ENCODE data around the gene PTPRZ1.
A peak's percentile ranks its signal among the peaks of the same experiment; 100 is the strongest.

Gene PTPRZ1

DNA sequence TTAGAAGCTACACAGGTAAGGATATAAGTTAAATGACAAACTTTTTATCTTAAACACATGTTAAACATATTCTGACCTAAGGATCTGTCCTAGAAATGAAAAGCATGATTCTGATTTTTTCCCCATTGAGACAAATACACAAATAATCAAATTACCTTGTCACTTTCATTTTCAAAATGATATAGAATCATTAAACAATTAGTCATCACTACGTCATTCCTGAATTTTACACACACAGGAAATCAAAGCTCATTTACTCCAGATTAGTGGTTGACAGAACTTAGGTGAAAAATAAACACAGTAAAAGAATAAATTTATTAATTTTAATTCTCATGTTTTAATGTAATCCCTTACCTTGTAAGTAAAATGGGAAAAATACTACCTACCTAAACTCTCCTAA, 182.1 kb downstream of the PTPRZ1 start:
- DNase-seq (ENCODE audit: low read depth): no peak

DNA sequence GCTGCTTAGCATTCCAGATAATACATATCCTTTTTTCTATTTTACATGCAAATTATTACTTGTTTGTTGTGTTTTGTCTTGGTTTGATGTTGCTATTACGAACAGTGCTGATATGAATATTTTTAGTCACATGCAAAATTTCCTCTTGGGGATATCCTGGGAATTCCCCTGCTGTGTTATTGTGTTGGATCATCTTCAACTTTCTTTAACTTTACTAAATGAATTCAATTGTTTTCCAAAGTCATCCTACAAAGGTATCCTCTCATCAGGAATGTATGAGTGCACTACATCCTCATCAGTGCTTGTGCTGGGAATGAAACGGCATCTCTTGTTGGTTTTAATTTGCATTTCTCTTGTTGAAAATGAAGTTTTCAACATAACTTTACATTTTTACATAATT, 184.0 kb downstream of the PTPRZ1 start:
- no peak for DNase-seq (ENCODE audit: low read depth)

DNA sequence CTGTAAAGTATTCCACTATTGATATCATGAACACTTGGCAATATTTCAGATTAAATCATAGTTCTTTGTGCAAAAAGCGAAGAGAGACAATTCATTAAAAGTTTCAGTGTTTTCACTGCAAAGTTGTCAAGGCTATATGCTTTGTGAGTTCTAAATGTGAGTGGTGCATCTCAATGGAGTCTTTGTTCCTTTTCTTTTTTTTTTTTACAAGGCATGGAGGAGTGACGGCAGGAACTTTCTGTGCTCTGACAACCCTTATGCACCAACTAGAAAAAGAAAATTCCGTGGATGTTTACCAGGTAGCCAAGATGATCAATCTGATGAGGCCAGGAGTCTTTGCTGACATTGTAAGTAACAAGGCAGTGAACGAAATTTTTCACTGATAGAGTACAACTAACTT, 186.6 kb downstream of the PTPRZ1 start:
- no peak for DNase-seq (ENCODE audit: low read depth)

DNA sequence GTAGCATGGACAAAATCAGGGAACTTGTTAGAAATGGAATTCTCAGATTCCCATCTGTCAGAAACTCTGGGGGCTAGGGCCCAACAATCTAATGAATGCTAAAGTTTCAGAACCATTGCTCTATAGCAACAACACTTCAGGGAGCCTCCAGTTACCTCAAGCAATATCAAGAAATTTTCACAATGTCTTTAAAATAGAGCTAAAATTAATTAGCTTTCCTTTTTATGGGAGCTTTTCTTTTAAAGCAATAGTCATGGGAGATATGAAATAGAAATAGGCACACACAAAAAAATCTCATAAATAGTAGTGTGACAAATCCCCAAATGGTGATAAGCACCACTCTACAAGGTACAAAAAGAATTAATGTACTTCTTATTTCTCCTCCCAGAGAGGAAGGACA, 190.2 kb downstream of the PTPRZ1 start:
- no peak for DNase-seq (ENCODE audit: low read depth)

DNA sequence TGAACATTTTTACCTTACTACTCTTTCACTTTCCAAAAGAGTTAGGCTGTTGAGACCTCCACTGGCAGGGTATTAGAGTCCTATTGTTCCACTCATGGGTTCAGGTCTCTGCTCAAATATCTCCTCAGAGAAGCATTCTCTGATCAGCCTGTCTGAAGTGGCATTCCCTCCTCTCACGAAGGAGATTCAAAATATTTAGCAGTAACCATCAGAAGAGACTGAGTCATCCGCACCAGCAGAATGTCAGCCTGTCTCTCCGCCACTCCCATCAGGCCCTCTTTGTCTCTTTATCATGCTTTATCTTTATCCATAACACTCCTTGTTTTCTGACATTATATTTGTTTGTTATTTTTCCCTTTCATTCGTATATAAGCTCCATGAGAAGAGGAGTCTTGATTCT, 192.0 kb downstream of the PTPRZ1 start:
- no peak for DNase-seq (ENCODE audit: low read depth)

DNA sequence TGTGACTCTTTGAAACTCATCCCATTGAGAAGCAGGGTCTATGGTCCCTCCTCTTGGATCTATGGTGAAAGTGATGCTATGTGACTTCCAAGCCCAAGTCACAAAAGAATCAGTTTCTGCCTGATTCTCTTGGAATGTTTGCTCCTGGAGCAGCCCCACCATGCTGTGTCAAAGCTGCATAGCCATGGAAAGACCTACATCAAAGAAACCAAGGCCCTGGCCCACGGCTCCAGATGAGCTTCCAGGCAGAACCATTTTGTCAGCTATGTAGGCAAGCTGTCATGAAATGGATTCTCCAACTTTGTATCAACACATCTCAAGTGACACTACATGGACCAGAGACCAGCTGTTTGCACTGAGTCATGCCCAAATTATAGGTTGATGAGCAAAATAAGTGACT, 194.1 kb downstream of the PTPRZ1 start:
- no peak for DNase-seq (ENCODE audit: low read depth)

DNA sequence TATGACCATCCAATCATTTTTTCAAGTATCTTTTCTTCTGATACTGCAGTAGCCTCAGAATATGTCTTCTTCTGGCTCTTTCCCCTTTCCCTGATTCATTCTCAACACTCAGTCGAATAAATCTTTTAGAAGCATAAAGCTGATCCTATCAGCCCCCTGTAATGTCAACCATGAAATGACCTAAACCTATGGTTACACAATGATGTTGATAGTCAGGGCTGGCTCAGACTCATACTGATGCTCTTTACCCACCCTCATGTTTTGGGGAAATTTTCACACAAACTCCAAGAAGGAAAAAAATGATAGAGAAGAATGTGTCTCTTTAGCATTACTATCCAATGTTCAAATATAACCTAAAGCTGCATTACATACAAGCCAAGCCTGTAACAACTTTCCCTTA, 195.1 kb downstream of the PTPRZ1 start:
- no peak for DNase-seq (ENCODE audit: low read depth)

DNA sequence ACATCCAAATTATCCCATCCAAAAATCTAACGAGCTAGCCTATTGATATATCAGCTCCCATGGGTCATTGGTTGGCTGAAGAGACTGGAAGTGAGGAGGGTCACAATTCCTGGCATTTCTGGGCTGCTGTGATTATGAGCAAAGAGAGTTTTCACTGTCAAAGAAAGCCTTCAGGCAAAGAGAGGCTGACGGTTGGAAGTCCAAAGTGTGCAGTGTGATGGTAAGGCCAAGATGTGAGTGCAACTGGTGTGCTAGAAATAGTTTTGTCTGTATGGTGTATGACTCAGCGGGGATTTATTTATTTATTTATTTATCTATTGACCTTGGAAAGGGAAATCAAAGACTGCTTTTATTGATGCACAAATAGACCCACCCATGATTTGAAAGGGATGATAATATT, 196.0 kb downstream of the PTPRZ1 start:
- no peak for DNase-seq (ENCODE audit: low read depth)

DNA sequence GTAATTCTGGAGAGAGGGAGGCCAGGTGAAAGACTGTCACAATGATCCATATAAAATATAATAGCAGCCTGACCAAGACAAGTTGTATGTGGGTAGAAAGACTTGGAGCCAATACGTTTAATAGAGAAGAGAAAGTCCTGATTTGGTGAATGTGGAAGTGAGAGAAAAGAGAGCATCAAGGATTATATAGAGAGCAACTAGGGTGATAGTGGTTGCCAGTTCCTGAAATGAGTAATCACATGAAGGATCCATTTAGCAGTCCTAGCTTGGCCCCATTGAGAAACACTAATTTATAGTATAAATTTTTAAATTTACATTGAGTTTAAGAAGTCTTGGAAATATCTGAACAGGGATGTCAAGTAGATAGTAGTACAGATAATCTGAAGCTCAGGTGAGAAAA, 197.1 kb downstream of the PTPRZ1 start:
- DNase-seq (ENCODE audit: low read depth): no peak

DNA sequence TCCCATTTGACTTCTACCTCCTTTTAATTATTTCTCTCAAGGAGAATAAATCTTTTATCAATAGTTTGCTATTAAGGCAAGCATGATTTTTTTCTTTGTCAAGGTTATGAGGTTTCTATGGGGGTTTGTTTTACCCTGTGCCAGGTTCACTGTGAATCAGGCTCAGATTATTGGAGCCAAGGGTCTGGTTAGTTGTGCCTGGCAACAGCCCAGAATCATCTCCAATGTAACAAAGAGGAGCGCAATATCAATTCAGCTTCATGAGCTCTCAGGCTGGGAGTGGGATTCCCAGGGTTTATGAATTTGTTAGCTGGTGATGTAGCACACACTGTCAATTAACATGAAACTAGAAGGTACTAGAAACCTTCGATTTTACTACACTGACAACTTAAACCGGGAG, 197.9 kb downstream of the PTPRZ1 start:
- no peak for DNase-seq (ENCODE audit: low read depth)

DNA sequence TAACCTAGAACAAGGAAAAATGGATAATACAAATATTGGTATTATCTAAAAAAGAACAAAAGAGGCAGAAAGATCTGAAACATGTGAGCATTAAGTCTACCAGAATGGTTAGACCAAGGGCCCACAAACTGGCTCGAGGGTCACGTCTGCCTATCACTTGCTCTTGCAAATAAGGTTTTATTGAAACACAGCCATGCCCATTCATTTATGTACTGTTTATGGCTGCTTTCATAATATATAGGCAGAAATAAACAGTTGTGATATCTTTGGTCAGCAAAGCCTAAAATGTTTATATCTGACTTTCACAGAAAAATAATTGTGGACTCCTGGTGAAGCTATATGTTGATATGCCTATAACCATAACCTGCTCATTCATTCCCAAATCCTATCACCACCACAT, 199.3 kb downstream of the PTPRZ1 start:
- no peak for DNase-seq (ENCODE audit: low read depth)

DNA sequence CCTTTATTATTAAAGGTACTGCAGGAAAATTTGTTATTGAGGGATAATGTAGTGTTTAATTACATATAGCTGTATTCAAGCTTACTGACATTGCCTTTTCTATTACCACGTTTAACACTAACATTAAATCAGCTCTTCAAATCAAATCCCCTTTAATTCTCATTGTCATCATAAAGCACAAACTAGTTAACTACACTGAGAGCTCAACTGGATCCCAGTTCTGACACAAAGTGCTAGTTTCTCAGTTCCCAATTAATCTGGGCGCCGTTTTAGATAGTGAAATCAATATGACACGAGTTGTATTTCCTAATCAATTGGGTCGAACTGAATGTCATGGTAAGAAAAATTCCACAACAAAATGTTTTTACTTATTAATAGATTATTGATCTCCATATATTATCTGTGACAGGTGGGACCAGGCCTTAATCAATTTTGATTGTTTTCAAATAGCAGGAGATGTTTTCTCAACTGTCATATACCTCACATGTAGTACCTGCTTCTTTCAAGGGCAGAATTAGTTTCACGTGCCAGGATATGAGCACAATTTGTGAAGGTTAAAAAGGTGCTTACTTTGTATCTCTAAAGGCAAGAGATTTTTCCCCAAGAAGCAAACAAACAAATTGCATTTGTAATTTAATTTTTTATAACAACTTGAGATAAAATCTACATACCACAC, 200.1 kb downstream of the PTPRZ1 start:
- no peak for DNase-seq (ENCODE audit: low read depth)

DNA sequence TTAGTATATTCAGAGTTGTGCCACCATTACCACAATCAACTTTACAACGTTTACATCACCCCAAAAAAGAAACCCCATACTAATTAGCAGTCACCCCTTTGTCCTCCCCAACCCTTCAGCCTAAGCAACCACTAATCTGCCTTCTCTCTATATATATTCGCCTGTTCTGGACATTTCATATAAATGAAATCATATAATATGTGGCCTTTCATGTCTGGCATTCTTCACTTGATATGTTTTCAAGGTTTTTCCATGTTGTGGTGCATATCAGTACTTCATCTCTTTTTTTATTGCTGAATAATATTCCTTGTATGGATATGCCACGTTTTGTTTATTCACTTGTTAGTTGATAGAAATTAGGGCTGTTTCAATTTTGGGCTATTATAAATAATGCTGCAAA, 200.7 kb downstream of the PTPRZ1 start:
- no peak for DNase-seq (ENCODE audit: low read depth)

DNA sequence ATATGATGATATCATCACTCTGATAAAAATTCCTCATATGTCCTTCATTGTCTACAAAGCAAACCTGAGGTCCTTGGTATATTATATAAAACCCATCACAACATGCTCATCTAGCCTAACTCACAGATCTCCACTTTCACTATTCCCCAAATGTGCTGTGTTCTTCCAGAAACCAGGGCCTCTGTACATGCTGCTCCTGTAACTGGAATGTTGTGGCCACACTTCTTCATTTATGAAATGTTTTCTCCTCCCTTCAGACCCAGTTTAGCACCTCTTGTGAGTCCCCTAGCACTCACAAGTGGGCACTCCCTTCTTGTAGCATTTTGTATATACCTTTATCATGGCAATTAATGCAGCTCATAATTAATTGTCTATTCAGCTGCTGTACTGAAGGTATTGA, 209.2 kb downstream of the PTPRZ1 start:
- no peak for DNase-seq (ENCODE audit: low read depth)

DNA sequence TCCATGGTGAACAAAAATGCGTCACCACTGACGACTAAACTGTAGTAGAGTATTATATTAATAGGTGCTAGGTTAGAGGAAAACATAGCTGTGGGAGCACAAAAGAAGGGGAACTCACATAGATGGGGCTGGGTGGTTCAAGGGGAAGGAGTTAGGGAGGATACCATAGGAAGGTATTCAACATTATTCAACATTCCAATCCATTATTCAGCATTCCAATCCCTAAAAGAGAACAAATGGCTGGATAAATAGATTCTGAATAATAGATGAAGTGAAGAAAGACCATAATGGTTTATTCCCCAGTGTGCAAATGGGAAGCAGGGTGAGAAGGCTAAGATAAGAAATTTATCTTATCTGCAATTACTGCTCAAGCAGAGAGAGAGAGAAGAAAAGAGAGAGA, 209.7 kb downstream of the PTPRZ1 start:
- DNase-seq (ENCODE audit: low read depth): no peak

DNA sequence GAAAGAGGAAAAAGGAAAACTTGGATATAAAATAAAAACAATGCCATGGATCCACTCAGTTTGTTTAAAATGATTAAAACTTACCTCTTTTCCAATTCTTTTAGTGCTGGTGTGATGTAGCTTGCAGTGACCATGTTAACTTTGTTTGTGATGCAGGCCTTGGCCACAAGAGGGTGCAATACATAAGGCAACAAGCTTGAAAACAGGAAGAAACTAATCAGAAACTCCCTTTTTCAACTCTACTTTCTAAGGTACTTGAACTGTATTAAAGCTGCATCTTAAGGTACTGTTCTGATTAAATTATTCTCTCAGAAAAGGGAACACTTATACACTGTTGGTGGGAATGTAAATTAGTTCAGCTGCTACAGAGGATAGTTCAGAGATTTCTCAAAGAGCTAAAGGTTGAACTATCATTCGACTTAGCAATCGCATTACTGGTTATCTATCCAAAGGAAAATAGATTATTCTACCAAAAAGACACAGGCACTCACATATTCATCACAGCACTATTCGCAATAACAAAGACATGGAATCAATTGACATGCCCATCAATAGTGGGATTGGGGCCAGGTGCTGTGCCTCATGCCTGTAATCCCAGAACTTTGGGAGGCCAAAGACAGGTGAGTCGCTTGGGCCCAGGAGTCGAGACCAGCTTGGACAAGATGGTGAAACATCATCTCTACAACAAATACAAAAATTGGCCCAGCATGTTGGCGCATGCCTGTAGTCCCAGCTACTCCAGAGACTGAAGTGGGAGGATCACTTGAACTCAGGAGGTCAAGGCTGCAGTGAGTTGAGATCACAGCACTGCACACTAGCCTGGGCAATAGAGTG, 220.2 kb downstream of the PTPRZ1 start:
- peak; percentile 54 for DNase-seq (ENCODE audit: low read depth)

DNA sequence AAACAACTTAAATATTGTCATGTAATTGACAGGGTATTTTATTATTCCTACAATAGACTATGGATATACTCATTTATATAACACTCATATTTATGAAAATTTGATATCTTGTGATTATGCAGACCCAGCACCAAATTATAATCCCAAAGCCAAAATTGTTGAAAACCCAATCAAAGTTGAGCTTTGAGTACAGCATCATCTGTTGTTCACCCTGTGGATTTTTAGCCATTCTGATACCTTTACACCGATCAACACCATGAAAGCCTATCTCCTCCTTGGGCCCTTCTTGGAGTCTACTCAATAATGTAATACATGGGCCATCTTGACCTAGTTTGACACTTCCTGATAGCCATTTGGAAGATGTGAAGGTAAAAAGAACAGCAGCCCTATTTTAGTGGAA, 221.6 kb downstream of the PTPRZ1 start:
- DNase-seq (ENCODE audit: low read depth): no peak

DNA sequence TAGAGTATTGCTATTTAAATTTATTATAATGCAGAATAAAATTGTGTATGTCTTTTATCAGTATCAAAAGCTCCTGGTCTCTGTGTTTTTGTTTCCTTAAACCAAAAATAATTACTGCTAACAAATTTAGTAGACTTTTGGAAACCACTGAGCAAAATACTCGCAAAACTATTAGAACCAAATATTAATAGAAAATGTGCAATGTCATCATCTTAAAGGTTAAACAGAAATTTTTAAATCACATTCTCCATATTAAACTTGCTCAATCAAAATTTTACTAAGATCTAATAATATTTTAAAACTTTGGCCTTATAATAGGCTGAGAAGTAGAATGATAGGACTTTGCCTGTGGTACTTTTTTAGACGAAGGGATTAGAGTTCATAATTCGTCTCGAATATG, 222.7 kb downstream of the PTPRZ1 start:
- no peak for DNase-seq (ENCODE audit: low read depth)

DNA sequence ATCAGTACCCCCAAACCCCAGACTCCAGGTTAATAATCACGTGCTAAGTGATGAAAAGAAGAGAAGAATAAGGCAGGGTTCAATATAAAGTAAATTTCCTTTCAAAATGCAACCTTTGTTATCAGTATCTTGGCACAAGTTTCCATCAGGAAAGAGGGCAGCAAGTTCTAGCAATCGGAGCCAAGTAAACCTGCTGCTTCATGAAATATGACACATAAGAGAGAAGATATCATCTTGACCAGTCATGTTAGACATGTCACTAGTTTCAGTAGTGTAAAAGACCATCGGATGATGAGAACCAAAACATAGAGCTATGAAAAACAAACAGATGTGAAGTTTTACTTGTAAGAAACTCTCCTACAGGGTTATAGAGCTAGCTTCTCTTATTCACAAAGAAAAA, 227.1 kb downstream of the PTPRZ1 start:
- DNase-seq (ENCODE audit: low read depth): no peak

DNA sequence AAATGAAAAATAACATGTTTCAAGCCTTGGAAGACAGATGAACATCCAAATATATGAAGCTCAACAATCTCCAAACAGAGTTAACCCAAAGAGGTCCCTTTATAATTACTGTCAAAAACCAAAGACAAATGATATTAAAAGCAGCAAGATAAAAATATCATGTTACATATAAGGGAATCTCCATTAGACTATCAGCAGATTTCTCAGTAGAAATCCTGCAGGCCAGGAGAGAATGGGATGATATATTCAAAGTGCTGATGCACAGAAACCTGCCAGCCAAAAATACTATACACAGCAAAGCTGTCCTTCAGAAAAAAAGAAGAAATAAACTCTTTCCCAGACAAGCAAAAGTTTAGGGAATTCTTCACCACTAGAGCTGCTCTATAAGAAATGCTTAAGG, 230.1 kb downstream of the PTPRZ1 start:
- DNase-seq (ENCODE audit: low read depth): no peak

Data from stromal cell of bone marrow (primary cell).